Endothelial cell of umbilical vein (primary cell): ENCODE data around the gene HACD3. TPM values are rescaled to one million over a fixed set of nuclear protein-coding genes. Genes with fewer than 3 reads are reported as not detected.
"Not testable (repeated sequence)": the region's sequence is repeated elsewhere in the genome, so short reads cannot be mapped to it uniquely, and the experiment has no call there.

Experiments
- BruUV-seq: library from RNA; stranded (reverse); fragments of 400-500 nt; replicated peaks from 2 replicates; lab custom pipeline; 2021; lab: Mats Ljungman, UMichigan
- CTCF ChIA-PET: fragments of 300-600, 350-600 bp; sonication (Branson Sonifier 250); formaldehyde crosslinking; loops from one replicate; lab custom pipeline; 2021; ENCODE audit warnings: antibody characterized with exemption, inconsistent platforms; lab: Charles Lee
- POLR2A ChIA-PET: fragments of 300-600, 350-600 bp; sonication (Branson Sonifier 250); formaldehyde crosslinking; loops from one replicate; lab custom pipeline; 2021; ENCODE audit warnings: antibody characterized with exemption, inconsistent platforms; lab: Charles Lee
- DNase-seq: peaks from one replicate; pipeline ENCODE4 v3.0.0-alpha.2; 2011; ENCODE audit warnings: low read depth, low spot score
- FAIRE-seq: peaks from 2 replicates; lab custom pipeline; 2011; peaks lifted over from hg19 to GRCh38; lab: Jason Lieb, UNC
- H2AFZ ChIP-seq: 2 replicates; pipeline ENCODE4 v1.6.0; 2012; ENCODE audit warnings: low read depth, low read length, control low read depth, inconsistent platforms
- H3K27ac ChIP-seq: 2 replicates; pipeline ENCODE4 v1.5.1; 2011; ENCODE audit warnings: low read depth, mild to moderate bottlenecking, control low read depth, low read length, moderate library complexity; ENCODE audit not compliant: insufficient read depth
- H3K27me3 ChIP-seq, 2 experiments: 2 replicates each; pipeline versions ENCODE4 v1.6.0 to v1.6.1; 2011; ENCODE audit warnings: low read length in 2 of 2, mixed read lengths in 1 of 2; ENCODE audit not compliant: control insufficient read depth in 2 of 2, insufficient read depth in 2 of 2
- H3K36me3 ChIP-seq, 2 experiments: 2 replicates in 1 of 2; 3 replicates in 1 of 2; pipeline ENCODE4 v1.5.1; 2011; ENCODE audit warnings: low read length in 2 of 2, mild to moderate bottlenecking in 1 of 2, moderate library complexity in 1 of 2; ENCODE audit not compliant: control insufficient read depth in 2 of 2, insufficient read depth in 2 of 2; ENCODE audit errors: extremely low read depth in 1 of 2
- H3K4me1 ChIP-seq: 3 replicates; pipeline ENCODE4 v1.5.1; 2011; ENCODE audit warnings: mild to moderate bottlenecking, low read length; ENCODE audit not compliant: control insufficient read depth, insufficient read depth; ENCODE audit errors: extremely low read depth
- H3K4me2 ChIP-seq: 2 replicates; pipeline ENCODE4 v1.6.1; 2011; ENCODE audit warnings: low read length, control low read depth, mixed read lengths; ENCODE audit not compliant: insufficient read depth
- H3K4me3 ChIP-seq, 3 experiments: fragments of 200-600 bp in 1 of 3; sonication (generic), shearing (Covaris generic) in 1 of 3; replicated peaks in 1 of 3; 2 replicates each; pipeline ENCODE4 v1.5.1; 2011 to 2016; ENCODE audit warnings: control low read depth in 3 of 3, low read length in 3 of 3, mild to moderate bottlenecking in 2 of 3, inconsistent platforms in 1 of 3, low read depth in 1 of 3, moderate library complexity in 1 of 3; ENCODE audit not compliant: insufficient read depth in 1 of 3
- H3K79me2 ChIP-seq: 2 replicates; pipeline ENCODE4 v1.6.0; 2012; ENCODE audit warnings: low read length, inconsistent platforms; ENCODE audit not compliant: control insufficient read depth, insufficient read depth
- H3K9ac ChIP-seq: replicated peaks from 2 replicates; pipeline ENCODE3; 2011; ENCODE audit warnings: low read length, control low read depth; ENCODE audit not compliant: insufficient read depth; ENCODE audit errors: extremely low read depth
- H3K9me1 ChIP-seq: replicated peaks from 3 replicates; pipeline ENCODE4 v1.6.0; 2011; ENCODE audit warnings: mild to moderate bottlenecking, low read length; ENCODE audit not compliant: control insufficient read depth, insufficient read depth; ENCODE audit errors: extremely low read depth
- H3K9me3 ChIP-seq: replicated peaks from 2 replicates; pipeline ENCODE4 v1.5.1; 2012; ENCODE audit warnings: low read length, inconsistent platforms; ENCODE audit not compliant: control insufficient read depth, insufficient read depth
- H4K20me1 ChIP-seq: replicated peaks from 2 replicates; pipeline ENCODE3; 2011; ENCODE audit warnings: mild to moderate bottlenecking, low read length; ENCODE audit not compliant: control insufficient read depth, insufficient read depth; ENCODE audit errors: extremely low read depth
- CTCF ChIP-seq, 2 donors: IDR thresholded peaks; 1 replicate in 1 of 2; 2 replicates in 1 of 2; pipeline ENCODE4 v1.5.1; 2011; ENCODE audit warnings: low read length in 2 of 2, mild to moderate bottlenecking in 2 of 2, moderate library complexity in 2 of 2, control low read depth in 1 of 2, inconsistent platforms in 1 of 2, low read depth in 1 of 2; ENCODE audit not compliant: insufficient read depth in 1 of 2; ENCODE audit errors: extremely low read depth in 1 of 2
- EZH2 ChIP-seq: IDR thresholded peaks from 2 replicates; pipeline ENCODE4 v1.6.1; 2012; ENCODE audit warnings: borderline replicate concordance, low read depth, mild to moderate bottlenecking, moderate library complexity, low read length, inconsistent platforms; ENCODE audit not compliant: severe bottlenecking
- FOS ChIP-seq: IDR thresholded peaks from 2 replicates; pipeline ENCODE4 v1.6.1; 2011; ENCODE audit warnings: mild to moderate bottlenecking, low read length, moderate library complexity, borderline replicate concordance; ENCODE audit not compliant: insufficient read depth
- GATA2 ChIP-seq: IDR thresholded peaks from 2 replicates; pipeline ENCODE4 v1.7.0; 2011; ENCODE audit warnings: low read depth, mild to moderate bottlenecking, moderate library complexity, mixed read lengths, low read length; ENCODE audit not compliant: insufficient read length, insufficient read depth
- JUN ChIP-seq: IDR thresholded peaks from 2 replicates; pipeline ENCODE4 v1.6.1; 2011; ENCODE audit warnings: borderline replicate concordance, low read depth; ENCODE audit not compliant: insufficient read length, insufficient read depth
- MYC ChIP-seq: IDR thresholded peaks from one replicate; pipeline ENCODE4 v1.6.1; 2011; ENCODE audit warnings: mild to moderate bottlenecking, low read depth, low read length
- POLR2A ChIP-seq: IDR thresholded peaks from 2 replicates; pipeline ENCODE4 v1.6.1; 2012; ENCODE audit warnings: low read depth, mild to moderate bottlenecking, control low read depth, low read length
- POLR2AphosphoS5 ChIP-seq: IDR thresholded peaks from 2 replicates; pipeline ENCODE4 v1.6.1; 2012; ENCODE audit warnings: low read depth, mild to moderate bottlenecking, control low read depth, low read length, moderate library complexity; ENCODE audit not compliant: insufficient read depth
- dilution Hi-C: fragments of 300-500 bp; cut with MboI; formaldehyde crosslinking; loops from one replicate; pipeline ENCODE4 v1.15.0; 2019; ENCODE audit warnings: low sequenced_read_pairs; ENCODE audit not compliant: extremely low pct_ligation_motif_present
- intact Hi-C: fragments of 100-400 bp; cut with micrococcal nuclease; formaldehyde crosslinking; loops from one replicate; pipeline ENCODE4 v1.10.0; 2022
- polyA plus RNA-seq, 4 experiments: library from polyadenylated mRNA; depleted of rRNA in 3 of 4; stranded (reverse) in 3 of 4; unstranded in 1 of 4; fragments of >200 nt; gene quantifications; 2 replicates each; pipeline versions ENCODE4 v1.2.1 to v1.2.3, GENCODE V29; 2011 to 2012; ENCODE audit warnings: missing spikeins in 1 of 4
- total RNA-seq: library from RNA; stranded (reverse); gene quantifications from 2 replicates; pipeline ENCODE4 v1.2.3, GENCODE V29; 2021
- TF ChIP-seq, protein P1 (sequence below): IDR thresholded peaks from 2 replicates; pipeline ENCODE4 v1.6.1; 2011; ENCODE audit not compliant: insufficient read depth, insufficient read length

HACD3 gene
- total and polyA plus RNA-seq, 2 donors (not counting 3 experiments of a cell fraction or from before 2014, with no cell fraction given), result 47.4 to 61.1 TPM

- BruUV-seq, result no TSS peak
- Histone ChIP-seq H3K4me3 (no peak overlapping the region), H2AFZ (no peak overlapping the region), H3K36me3 (no peaks in the 10 kb centered on the region), H3K27ac (no peak overlapping the region), H3K27me3 (no peaks in the 10 kb centered on the region), H3K9ac (no peak overlapping the region), H3K4me1 (peaks cover 20% of the 10 kb centered on the region), H3K9me3 (no peaks in the 10 kb centered on the region), H3K9me1 (no peaks in the 10 kb centered on the region), H4K20me1 (no peaks in the 10 kb centered on the region), H3K79me2 (peaks cover 20% of the 10 kb centered on the region), H3K4me2 (no peak overlapping the region)
- DNase-seq, result no peak
- intact Hi-C loops (no loop called here), dilution Hi-C loops (no loop called here)
- FAIRE-seq, result peak; percentile 49
- ChIA-PET CTCF (no interaction called here), POLR2A (no interaction called here)
- TF ChIP-seq POLR2A (no peak), GATA2 (no peak), FOS (no peak), EZH2 (no peak), CTCF (IDR thresholded peaks at IDR 0.05; ENCODE audit: extremely low read depth in 1 of 2, insufficient read depth in 1 of 2, low read depth in 1 of 2, low read length in 2 of 2) (no peak), MYC (no peak), POLR2AphosphoS5 (no peak), JUN (no peak)
- TF ChIP-seq, protein P1, sequence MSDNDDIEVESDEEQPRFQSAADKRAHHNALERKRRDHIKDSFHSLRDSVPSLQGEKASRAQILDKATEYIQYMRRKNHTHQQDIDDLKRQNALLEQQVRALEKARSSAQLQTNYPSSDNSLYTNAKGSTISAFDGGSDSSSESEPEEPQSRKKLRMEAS, result no peak
Measured at GRCh38 chr15:65612949-65613744, 82.9 kb downstream of the HACD3 start.

- H3K27me3 ChIP-seq, DNase-seq, H3K9me1 ChIP-seq, POLR2A ChIA-PET, intact Hi-C loops, H3K4me3 ChIP-seq, dilution Hi-C loops, H3K9ac ChIP-seq, FAIRE-seq, CTCF ChIA-PET, H2AFZ ChIP-seq, H3K36me3 ChIP-seq, H3K4me2 ChIP-seq, H3K27ac ChIP-seq, H4K20me1 ChIP-seq, H3K9me3 ChIP-seq, BruUV-seq, H3K79me2 ChIP-seq, H3K4me1 ChIP-seq: not testable (repeated sequence)
Measured at GRCh38 chr15:65615887-65616286, 85.6 kb downstream of the HACD3 start.
